H1 (cell line): ENCODE measurements around the gene KLHL26. TPM values are rescaled to one million over a fixed set of nuclear protein-coding genes. Genes with fewer than 3 reads are reported as not detected.

Experiments used
- CBX5 ChIP-seq: fragments of 300-800, 300-1000 bp; sonication (generic); IDR thresholded peaks from 2 replicates; pipeline ENCODE4 v1.7.1; 2016; ENCODE audit warnings: antibody characterized with exemption, low read length, low read depth
- CREB1 ChIP-seq: IDR thresholded peaks from 2 replicates; pipeline ENCODE4 v1.6.1; 2012; ENCODE audit warnings: inconsistent platforms
- EP300 ChIP-seq, 2 experiments: IDR thresholded peaks; 1 replicate in 1 of 2; 2 replicates in 1 of 2; pipeline ENCODE4 v1.6.1; 2011 to 2012; ENCODE audit warnings: low read depth in 2 of 2, low read length in 2 of 2, mild to moderate bottlenecking in 2 of 2, borderline replicate concordance in 1 of 2, inconsistent platforms in 1 of 2, moderate library complexity in 1 of 2
- RFX5 ChIP-seq: IDR thresholded peaks from 2 replicates; pipeline ENCODE4 v1.6.1; 2011; ENCODE audit warnings: low read depth, low read length, improper control_type of control experiment, borderline replicate concordance
- RNF2 ChIP-seq: fragments of 200-900, 300-1000 bp; sonication (generic); IDR thresholded peaks from 2 replicates; pipeline ENCODE4 v1.7.1; 2016; ENCODE audit warnings: borderline replicate concordance, low read depth, mild to moderate bottlenecking, antibody characterized with exemption, low read length; ENCODE audit not compliant: poor library complexity, severe bottlenecking; ENCODE audit errors: missing control alignments
- polyA plus RNA-seq, 7 experiments: library from polyadenylated mRNA; depleted of rRNA in 3 of 7; stranded (reverse) in 5 of 7; unstranded in 2 of 7; fragments of >200 nt in 5 of 7; fragments of 200-250 nt in 2 of 7; gene quantifications; 1 replicate in 5 of 7; 2 replicates in 1 of 7; 4 replicates in 1 of 7; pipeline versions ENCODE4 v1.2.1 to v1.2.3, GENCODE V29; 2011 to 2013; ENCODE audit warnings: missing spikeins in 2 of 7, mixed read lengths in 2 of 7
- total RNA-seq: library from RNA; stranded (reverse); fragmentation: NEBNext Ultra II Directional; extraction: Animal tissue kit (Norgen Biotek cat#: 25700); gene quantifications from 2 replicates; pipeline ENCODE4 v1.2.1, GENCODE V29; 2021

KLHL26 gene
- total and polyA plus RNA-seq, 2 of the 8 experiments (the other 6 are each of a cell fraction or from before 2014, with no cell fraction given): 2.2 to 8.8 TPM

- no peak for TF ChIP-seq RNF2
- no peak for TF ChIP-seq CREB1
- no peak for TF ChIP-seq EP300 (IDR thresholded peaks at IDR 0.05; ENCODE audit: borderline replicate concordance in 1 of 2, low read depth in 2 of 2, low read length in 2 of 2)
- no peak for TF ChIP-seq CBX5
- no peak for TF ChIP-seq RFX5
- TF ChIP-seq, all 59 proteins: peak for 0
These were observed 35.0 kb upstream of the KLHL26 start (continued) for GRCh38 chr19:18601875-18602274.
